Femur (tissue), 1 donor: ENCODE data around the gene ST7.

Source experiments
- DNase-seq: peaks from one replicate; pipeline ENCODE4 v3.0.0-alpha.2; 2017

The ST7 gene

GRCh38 chr7:116980354-116980753, 27.1 kb downstream of the ST7 start:
- no peak for DNase-seq

- DNase-seq: no peak
Observed at GRCh38 chr7:116981939-116982338, 28.6 kb downstream of the ST7 start.

- no peak for DNase-seq
Observed at GRCh38 chr7:116984511-116984910, 31.2 kb downstream of the ST7 start.

GRCh38 chr7:116984917-116985316, 31.6 kb downstream of the ST7 start:
- no peak for DNase-seq

- DNase-seq: no peak
Observed at GRCh38 chr7:116985575-116985974, 32.3 kb downstream of the ST7 start.

GRCh38 chr7:116986611-116987565, 33.6 kb downstream of the ST7 start:
- no peak for DNase-seq

GRCh38 chr7:116988363-116988989, 35.2 kb downstream of the ST7 start:
- no peak for DNase-seq

GRCh38 chr7:116990056-116990455, 36.8 kb downstream of the ST7 start:
- DNase-seq: no peak

GRCh38 chr7:116991233-116991632, 37.9 kb downstream of the ST7 start:
- no peak for DNase-seq

- DNase-seq: no peak
Observed at GRCh38 chr7:116994611-116995010, 41.3 kb downstream of the ST7 start.

GRCh38 chr7:116997972-116998371, 44.7 kb downstream of the ST7 start:
- no peak for DNase-seq

GRCh38 chr7:116998567-116999175, 45.4 kb downstream of the ST7 start:
- no peak for DNase-seq

- no peak for DNase-seq
Observed at GRCh38 chr7:116999311-116999710, 46.0 kb downstream of the ST7 start.

- DNase-seq: no peak
Observed at GRCh38 chr7:117001283-117001682, 48.0 kb downstream of the ST7 start.

GRCh38 chr7:117004899-117005298, 51.6 kb downstream of the ST7 start:
- no peak for DNase-seq

- no peak for DNase-seq
Observed at GRCh38 chr7:117005449-117005848, 52.1 kb downstream of the ST7 start.

GRCh38 chr7:117006907-117007684, 53.8 kb downstream of the ST7 start:
- no peak for DNase-seq

- DNase-seq: no peak
Observed at GRCh38 chr7:117008118-117008885, 55.0 kb downstream of the ST7 start.

- peak; percentile 32 for DNase-seq
Observed at GRCh38 chr7:117008886-117009531, 55.7 kb downstream of the ST7 start.

GRCh38 chr7:117009705-117010361, 56.5 kb downstream of the ST7 start:
- no peak for DNase-seq
